ENCODE results near the gene GOLGA6D.

DNA sequence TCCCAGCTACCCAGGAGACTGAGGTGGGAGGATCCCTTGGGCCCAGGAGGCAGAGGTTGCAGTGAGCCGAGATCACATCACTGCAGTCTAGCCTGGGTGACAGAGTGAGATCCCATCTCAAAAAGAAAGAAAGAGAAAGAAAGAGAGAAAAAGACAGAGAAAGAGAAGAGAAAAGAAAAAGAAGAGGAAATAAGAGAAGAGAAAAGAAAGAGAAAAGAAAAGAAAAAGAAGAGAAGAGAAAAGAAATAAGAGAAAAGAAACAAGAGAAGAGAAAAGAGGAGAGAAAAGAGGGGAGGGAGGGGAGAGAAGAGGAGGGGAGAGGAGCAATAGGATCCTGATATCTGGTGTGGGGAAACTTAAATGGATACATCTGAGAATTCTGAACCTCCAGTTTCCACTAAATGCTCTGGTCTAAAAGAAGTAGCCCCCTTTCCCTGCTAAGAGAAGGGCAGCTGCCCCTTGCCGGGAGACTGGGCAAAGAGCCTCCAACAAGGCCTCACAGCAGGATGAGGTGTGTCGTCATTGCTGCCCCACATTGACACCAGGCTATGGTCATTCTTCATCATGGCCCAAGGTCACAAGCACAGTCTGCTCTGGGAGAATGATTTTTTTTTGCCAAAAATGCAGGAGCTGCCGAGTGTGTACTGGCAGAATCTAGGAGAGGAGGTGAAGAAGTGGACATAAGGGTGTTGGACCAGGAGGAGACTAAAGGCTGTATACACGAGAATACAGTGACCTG lies 32.1 kb downstream of the GOLGA6D start:
- TF ChIP-seq, protein P1, sequence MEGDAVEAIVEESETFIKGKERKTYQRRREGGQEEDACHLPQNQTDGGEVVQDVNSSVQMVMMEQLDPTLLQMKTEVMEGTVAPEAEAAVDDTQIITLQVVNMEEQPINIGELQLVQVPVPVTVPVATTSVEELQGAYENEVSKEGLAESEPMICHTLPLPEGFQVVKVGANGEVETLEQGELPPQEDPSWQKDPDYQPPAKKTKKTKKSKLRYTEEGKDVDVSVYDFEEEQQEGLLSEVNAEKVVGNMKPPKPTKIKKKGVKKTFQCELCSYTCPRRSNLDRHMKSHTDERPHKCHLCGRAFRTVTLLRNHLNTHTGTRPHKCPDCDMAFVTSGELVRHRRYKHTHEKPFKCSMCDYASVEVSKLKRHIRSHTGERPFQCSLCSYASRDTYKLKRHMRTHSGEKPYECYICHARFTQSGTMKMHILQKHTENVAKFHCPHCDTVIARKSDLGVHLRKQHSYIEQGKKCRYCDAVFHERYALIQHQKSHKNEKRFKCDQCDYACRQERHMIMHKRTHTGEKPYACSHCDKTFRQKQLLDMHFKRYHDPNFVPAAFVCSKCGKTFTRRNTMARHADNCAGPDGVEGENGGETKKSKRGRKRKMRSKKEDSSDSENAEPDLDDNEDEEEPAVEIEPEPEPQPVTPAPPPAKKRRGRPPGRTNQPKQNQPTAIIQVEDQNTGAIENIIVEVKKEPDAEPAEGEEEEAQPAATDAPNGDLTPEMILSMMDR (IDR thresholded peaks at IDR 0.05; ENCODE audit: low read depth, low read length, poor library complexity, severe bottlenecking) = no peak
- TF ChIP-seq EZH2phosphoT487 (IDR thresholded peaks at IDR 0.05; ENCODE audit: borderline replicate concordance, low read length) = no peak

Data from DOHH2 (cell line).